Keratinocyte (primary cell): ENCODE results near the gene PIK3CB.

Experiments
- EZH2 ChIP-seq: IDR thresholded peaks from one replicate; pipeline ENCODE4 v1.6.1; 2012; ENCODE audit warnings: inconsistent platforms, mild to moderate bottlenecking, low read length, moderate library complexity
- TF ChIP-seq, protein P1 (sequence below), 3 experiments: IDR thresholded peaks in 1 of 3; conservative IDR thresholded peaks in 1 of 3; optimal IDR thresholded peaks in 1 of 3; 2 replicates in 2 of 3; 3 replicates in 1 of 3; pipeline versions ENCODE3 to v1.5.1; 2011; ENCODE audit warnings: low read length in 3 of 3, mild to moderate bottlenecking in 3 of 3, moderate library complexity in 2 of 3, control low read depth in 1 of 3, inconsistent platforms in 1 of 3; ENCODE audit not compliant: insufficient read depth in 2 of 3; ENCODE audit errors: extremely low read depth in 1 of 3

DNA sequence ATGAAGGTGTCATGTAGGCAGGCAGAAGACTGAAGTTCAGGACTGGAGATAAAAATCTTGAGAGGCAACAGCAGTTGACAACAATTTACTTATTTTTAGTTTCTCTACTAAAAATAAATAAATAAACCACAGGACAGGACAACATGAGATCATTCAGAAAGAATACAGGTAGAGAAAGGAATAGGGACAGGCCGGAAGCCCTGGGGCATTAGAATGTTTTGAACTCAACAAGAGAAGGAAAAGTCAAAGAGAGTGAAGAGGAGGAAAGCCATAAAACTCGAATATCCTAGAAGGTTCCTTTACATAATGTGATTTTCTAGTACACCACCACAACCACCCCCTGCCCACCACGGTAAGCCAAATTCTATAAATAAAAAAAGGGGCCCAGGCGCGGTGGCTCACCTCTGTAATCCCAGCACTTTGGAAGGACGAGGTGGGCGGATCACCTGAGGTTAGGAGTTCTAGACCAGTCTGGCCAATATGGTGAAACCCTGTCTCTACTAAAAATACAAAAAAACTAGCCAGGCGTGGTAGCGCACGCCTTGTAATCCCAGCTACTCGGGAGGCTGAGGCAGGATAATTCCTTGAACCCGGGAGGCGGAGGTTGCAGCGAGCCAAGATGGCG, 4.7 kb downstream of the PIK3CB start:
- TF ChIP-seq, protein P1, sequence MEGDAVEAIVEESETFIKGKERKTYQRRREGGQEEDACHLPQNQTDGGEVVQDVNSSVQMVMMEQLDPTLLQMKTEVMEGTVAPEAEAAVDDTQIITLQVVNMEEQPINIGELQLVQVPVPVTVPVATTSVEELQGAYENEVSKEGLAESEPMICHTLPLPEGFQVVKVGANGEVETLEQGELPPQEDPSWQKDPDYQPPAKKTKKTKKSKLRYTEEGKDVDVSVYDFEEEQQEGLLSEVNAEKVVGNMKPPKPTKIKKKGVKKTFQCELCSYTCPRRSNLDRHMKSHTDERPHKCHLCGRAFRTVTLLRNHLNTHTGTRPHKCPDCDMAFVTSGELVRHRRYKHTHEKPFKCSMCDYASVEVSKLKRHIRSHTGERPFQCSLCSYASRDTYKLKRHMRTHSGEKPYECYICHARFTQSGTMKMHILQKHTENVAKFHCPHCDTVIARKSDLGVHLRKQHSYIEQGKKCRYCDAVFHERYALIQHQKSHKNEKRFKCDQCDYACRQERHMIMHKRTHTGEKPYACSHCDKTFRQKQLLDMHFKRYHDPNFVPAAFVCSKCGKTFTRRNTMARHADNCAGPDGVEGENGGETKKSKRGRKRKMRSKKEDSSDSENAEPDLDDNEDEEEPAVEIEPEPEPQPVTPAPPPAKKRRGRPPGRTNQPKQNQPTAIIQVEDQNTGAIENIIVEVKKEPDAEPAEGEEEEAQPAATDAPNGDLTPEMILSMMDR (optimal IDR thresholded peaks at IDR 0.05 in 1 of 3, IDR thresholded peaks at IDR 0.05 in 1 of 3, conservative IDR thresholded peaks at IDR 0.05 in 1 of 3; ENCODE audit: extremely low read depth in 1 of 3, insufficient read depth in 2 of 3, low read length in 3 of 3) = no peak
- no peak for TF ChIP-seq EZH2
